B cell (primary cell): Measurements from ENCODE around the gene NFIB. TPM values are rescaled to one million over a fixed set of nuclear protein-coding genes. Genes with fewer than 3 reads are reported as not detected.

ENCODE experiments used
- ATAC-seq: fragments of 200-7000 bp; cut with Tn5 transposase; one replicate; pipeline ENCODE4 v1.10.0; 2021; ENCODE audit warnings: low read depth, mild to moderate bottlenecking, moderate number of reproducible peaks, moderate library complexity
- CTCF ChIA-PET: fragments of 350-600 bp; sonication (Branson Sonifier 250); formaldehyde crosslinking; loops from one replicate; lab custom pipeline; 2021; ENCODE audit warnings: antibody characterized with exemption, inconsistent platforms; lab: Charles Lee
- POLR2A ChIA-PET: fragments of 350-600 bp; sonication (Branson Sonifier 250); formaldehyde crosslinking; loops from one replicate; lab custom pipeline; 2021; ENCODE audit warnings: antibody characterized with exemption; lab: Charles Lee
- DNase-seq: peaks from one replicate; pipeline ENCODE4 v3.0.0; 2013
- H2AFZ ChIP-seq: 2 replicates; pipeline ENCODE4 v1.6.1; 2012; ENCODE audit warnings: mild to moderate bottlenecking, low read depth, low read length; ENCODE audit not compliant: insufficient read depth, poor library complexity, severe bottlenecking
- H3K27ac ChIP-seq, 2 donors: 1 replicate in 1 of 2; 2 replicates in 1 of 2; pipeline ENCODE4 v1.5.1; 2012 to 2013; ENCODE audit warnings: low read length in 2 of 2, mild to moderate bottlenecking in 2 of 2, moderate library complexity in 1 of 2
- H3K27me3 ChIP-seq, 4 experiments: fragments of 200-600 bp in 1 of 4; sonication (generic) in 1 of 4; replicated peaks in 1 of 4; 1 replicate in 2 of 4; 2 replicates in 2 of 4; pipeline versions ENCODE4 v1.6.1 to v1.7.0; 2013 to 2016; ENCODE audit warnings: low read length in 3 of 4, mild to moderate bottlenecking in 2 of 4, mixed read lengths in 1 of 4, moderate library complexity in 1 of 4; ENCODE audit not compliant: insufficient read depth in 4 of 4, control insufficient read depth in 3 of 4; ENCODE audit errors: control extremely low read depth in 1 of 4
- H3K36me3 ChIP-seq, 2 experiments: replicated peaks in 1 of 2; 1 replicate in 1 of 2; 2 replicates in 1 of 2; pipeline versions ENCODE4 v1.6.1 to v1.7.1; 2013; ENCODE audit warnings: low read length in 1 of 2; ENCODE audit not compliant: insufficient read depth in 2 of 2, control insufficient read depth in 1 of 2; ENCODE audit errors: control extremely low read depth in 1 of 2, extremely low read depth in 1 of 2
- H3K4me1 ChIP-seq, 2 donors: fragments of 200-600 bp in 1 of 2; sonication (generic) in 1 of 2; 1 replicate in 1 of 2; 2 replicates in 1 of 2; pipeline versions ENCODE4 v1.5.1 to v1.6.1; 2013 to 2017; ENCODE audit warnings: low read length in 2 of 2; ENCODE audit not compliant: control insufficient read depth in 2 of 2, insufficient read depth in 2 of 2
- H3K4me2 ChIP-seq: replicated peaks from 2 replicates; pipeline ENCODE3; 2012; ENCODE audit warnings: mild to moderate bottlenecking, low read depth, low read length; ENCODE audit not compliant: poor library complexity, severe bottlenecking
- H3K4me3 ChIP-seq, 5 experiments: fragments of 200-600 bp in 1 of 5; sonication (generic) in 1 of 5; 1 replicate in 3 of 5; 2 replicates in 2 of 5; pipeline versions ENCODE4 v1.5.1 to v1.7.0; 2011 to 2016; ENCODE audit warnings: low read length in 4 of 5, mild to moderate bottlenecking in 4 of 5, low read depth in 2 of 5, control low read depth in 1 of 5, moderate library complexity in 1 of 5; ENCODE audit not compliant: insufficient read depth in 1 of 5; ENCODE audit errors: control extremely low read depth in 1 of 5, extremely low read depth in 1 of 5
- H3K79me2 ChIP-seq: fragments of 200-600 bp; sonication (generic); one replicate; pipeline ENCODE4 v1.6.0; 2016; ENCODE audit warnings: low read length; ENCODE audit not compliant: control insufficient read depth, insufficient read depth
- H3K9ac ChIP-seq: fragments of 200-600 bp; sonication (generic); 2 replicates; pipeline ENCODE4 v1.6.1; 2017; ENCODE audit warnings: mild to moderate bottlenecking, low read length, moderate library complexity
- H3K9me3 ChIP-seq, 3 donors: one replicate each; pipeline versions ENCODE4 v1.6.1 to v1.7.1; 2013; ENCODE audit warnings: low read length in 2 of 3; ENCODE audit not compliant: control insufficient read depth in 2 of 3, insufficient read depth in 1 of 3; ENCODE audit errors: control extremely low read depth in 1 of 3
- H4K20me1 ChIP-seq: 2 replicates; pipeline ENCODE4 v1.6.0; 2012; ENCODE audit warnings: mild to moderate bottlenecking, low read length; ENCODE audit not compliant: insufficient read depth, control insufficient read depth, poor library complexity, severe bottlenecking
- H3K27ac Mint-ChIP-seq: one replicate; pipeline ENCODE4 v1.8.0; 2021; ENCODE audit warnings: mixed read lengths
- H3K27me3 Mint-ChIP-seq: one replicate; pipeline ENCODE4 v1.8.0; 2021; ENCODE audit warnings: mixed read lengths
- H3K4me1 Mint-ChIP-seq: one replicate; pipeline ENCODE4 v1.8.0; 2021; ENCODE audit warnings: mixed read lengths
- H3K4me3 Mint-ChIP-seq: one replicate; pipeline ENCODE4 v1.8.0; 2021; ENCODE audit warnings: mixed read lengths
- H3K9me3 Mint-ChIP-seq: one replicate; pipeline ENCODE4 v1.8.0; 2022; ENCODE audit warnings: mixed read lengths; ENCODE audit not compliant: insufficient read depth
- CTCF ChIP-seq: fragments of 200-600 bp; IDR thresholded peaks from one replicate; pipeline ENCODE4 v1.8.0; 2022; ENCODE audit warnings: antibody characterized with exemption, mild to moderate bottlenecking
- EZH2 ChIP-seq: IDR thresholded peaks from 2 replicates; pipeline ENCODE4 v1.6.1; 2012; ENCODE audit warnings: borderline replicate concordance, low read depth, mild to moderate bottlenecking, moderate library complexity, low read length; ENCODE audit not compliant: insufficient read depth, poor library complexity, severe bottlenecking
- WGBS: methylation state at CpG from one replicate; pipeline ENCODE4 v1.1.5; 2013; ENCODE audit warnings: missing lambda C conversion rate; ENCODE audit not compliant: insufficient coverage; 5-methylcytosine and 5-hydroxymethylcytosine counted together
- intact Hi-C: fragments of 100-400 bp; cut with micrococcal nuclease; formaldehyde crosslinking; loops from one replicate; pipeline ENCODE4 v1.10.0; 2022
- polyA plus RNA-seq: library from polyadenylated mRNA; depleted of rRNA; stranded (reverse); fragments of >200 nt; gene quantifications from 2 replicates; pipeline ENCODE4 v1.2.3, GENCODE V29; 2012
- total RNA-seq, 2 donors: library from RNA; stranded (reverse); fragments of 120-200 nt in 1 of 2; gene quantifications; 1 replicate in 1 of 2; 2 replicates in 1 of 2; pipeline versions ENCODE4 v1.2.3 to v1.2.4, GENCODE V29; 2013 to 2022

NFIB gene
- total and polyA plus RNA-seq, 2 donors (not counting 1 experiment from before 2014, with no cell fraction given), result not detected

DNA sequence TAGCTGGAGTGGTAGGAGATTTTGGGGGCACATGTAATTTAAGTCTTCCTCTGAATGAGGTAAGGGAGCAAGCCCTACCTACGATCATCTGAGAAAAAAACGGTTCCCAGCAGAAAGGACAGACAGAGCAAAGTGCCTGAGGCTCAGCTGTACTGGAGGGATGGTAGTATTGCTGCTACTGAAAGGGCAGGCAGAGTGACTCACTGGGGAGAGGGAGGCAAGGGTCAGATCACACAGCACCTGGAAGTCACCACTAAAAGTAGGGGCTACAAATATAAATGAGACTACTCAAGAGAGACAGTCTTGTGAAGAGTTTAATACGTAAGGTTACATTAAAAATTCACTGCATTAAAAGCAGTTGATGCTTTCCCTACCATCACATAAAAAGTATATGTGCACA is 75.9 kb downstream of the NFIB start:
- 96% methylated on average over 2 of the region's 3 CpGs for WGBS
- H3K9me3 ChIP-seq, result no peaks in the 10 kb centered on the region
- H3K27me3 ChIP-seq, result no peaks in the 10 kb centered on the region
- H3K36me3 ChIP-seq, result no peaks in the 10 kb centered on the region
- no peaks in the 10 kb centered on the region for H4K20me1 ChIP-seq
- no peak overlapping the region for H2AFZ ChIP-seq
- Mint-ChIP-seq H3K27me3 (no peaks in the 10 kb centered on the region), H3K27ac (no peak overlapping the region), H3K4me3 (no peak overlapping the region), H3K4me1 (no peaks in the 10 kb centered on the region), H3K9me3 (no peaks in the 10 kb centered on the region)
- H3K79me2 ChIP-seq, result no peaks in the 10 kb centered on the region
- DNase-seq (no peak), ATAC-seq (no peak)
- H3K9ac ChIP-seq, result no peak overlapping the region
- TF ChIP-seq CTCF, result no peak
- TF ChIP-seq EZH2, result no peak
- intact Hi-C loops, result no loop called here
- H3K27ac ChIP-seq, result no peak overlapping the region
- POLR2A ChIA-PET, result no interaction called here
- H3K4me2 ChIP-seq, result no peak overlapping the region
- CTCF ChIA-PET, result no interaction called here
- no peak overlapping the region for H3K4me3 ChIP-seq
- H3K4me1 ChIP-seq, result no peaks in the 10 kb centered on the region

- Histone ChIP-seq H3K4me3 (no peak overlapping the region), H3K36me3 (no peaks in the 10 kb centered on the region), H3K4me1 (no peaks in the 10 kb centered on the region), H3K4me2 (no peak overlapping the region), H2AFZ (no peak overlapping the region), H3K79me2 (no peaks in the 10 kb centered on the region), H3K9me3 (no peaks in the 10 kb centered on the region), H3K9ac (no peak overlapping the region), H3K27ac (no peak overlapping the region), H4K20me1 (no peaks in the 10 kb centered on the region), H3K27me3 (no peaks in the 10 kb centered on the region)
- no peaks in the 10 kb centered on the region for H3K9me3 Mint-ChIP-seq
- no peak overlapping the region for H3K4me3 Mint-ChIP-seq
- ATAC-seq, result no peak
- no CpG with 5 or more reads among the region's 1 CpG for WGBS
- DNase-seq, result no peak
- no peak overlapping the region for H3K27ac Mint-ChIP-seq
- intact Hi-C loops, result no loop called here
- TF ChIP-seq CTCF, result no peak
- no peaks in the 10 kb centered on the region for H3K27me3 Mint-ChIP-seq
- ChIA-PET POLR2A (no interaction called here), CTCF (interaction anchor here (0.6 kb wide), 1 partner anchor 17 kb away, joined by 5 read pairs; no protein-coding TSS in a partner anchor)
- no peaks in the 10 kb centered on the region for H3K4me1 Mint-ChIP-seq
These were observed 77.3 kb downstream of the NFIB start for GRCh38 chr9:14236591-14236990.
